Stimulated activated CD4-positive, alpha-beta T cell treated with anti-CD3 and anti-CD28 coated beads, Interleukin-15, amount 100 ng/mL, for 1 hour (primary cell): ENCODE data around the gene CC2D2A.

Experiments used
- DNase-seq, 2 donors: peaks; one replicate each; pipeline ENCODE4 v3.0.0-alpha.2; 2020; ENCODE audit warnings: low read depth in 1 of 2, low spot score in 1 of 2

CC2D2A gene

GRCh38 chr4:15459706-15460105 lies 10.0 kb upstream of the CC2D2A start:
- no peak for DNase-seq

GRCh38 chr4:15466596-15466995 lies 3.1 kb upstream of the CC2D2A start:
- no peak for DNase-seq

DNA sequence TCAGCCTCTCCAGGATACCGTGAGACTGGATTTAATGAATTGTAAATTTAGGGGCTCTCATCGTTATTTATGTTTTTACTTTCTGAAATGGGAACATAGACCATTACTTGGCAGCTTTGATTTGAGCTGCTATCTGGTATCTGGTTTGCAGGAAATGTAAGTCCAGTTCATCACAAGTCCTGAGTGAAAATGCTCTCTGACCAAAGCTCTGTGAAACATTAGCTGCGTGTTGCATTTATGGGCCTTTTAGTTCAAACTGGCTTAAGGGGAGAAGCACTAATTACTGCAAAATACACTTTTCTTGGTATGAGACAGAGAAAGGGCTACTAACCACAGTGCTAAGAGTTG lies 420 bp downstream of the CC2D2A start:
- DNase-seq = no peak

DNA sequence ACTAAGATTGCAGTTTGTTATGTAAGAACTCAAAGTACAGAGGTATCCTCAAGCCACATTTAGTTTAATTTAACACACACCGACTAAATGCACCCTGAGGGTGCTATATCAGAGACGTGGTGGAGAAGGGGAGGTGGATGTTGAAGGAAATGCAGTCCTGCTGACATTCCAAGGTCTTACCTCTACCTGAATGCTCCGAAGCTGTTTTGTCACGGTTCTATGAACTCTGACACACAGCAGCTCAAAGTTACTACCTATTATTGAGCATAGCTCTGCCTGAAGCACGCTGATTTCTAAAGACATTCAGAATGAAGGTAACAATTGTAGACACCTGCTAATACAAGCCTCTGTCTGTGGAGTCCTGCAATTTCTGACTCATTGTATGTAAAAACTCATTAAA lies 6.7 kb downstream of the CC2D2A start:
- no peak for DNase-seq

DNA sequence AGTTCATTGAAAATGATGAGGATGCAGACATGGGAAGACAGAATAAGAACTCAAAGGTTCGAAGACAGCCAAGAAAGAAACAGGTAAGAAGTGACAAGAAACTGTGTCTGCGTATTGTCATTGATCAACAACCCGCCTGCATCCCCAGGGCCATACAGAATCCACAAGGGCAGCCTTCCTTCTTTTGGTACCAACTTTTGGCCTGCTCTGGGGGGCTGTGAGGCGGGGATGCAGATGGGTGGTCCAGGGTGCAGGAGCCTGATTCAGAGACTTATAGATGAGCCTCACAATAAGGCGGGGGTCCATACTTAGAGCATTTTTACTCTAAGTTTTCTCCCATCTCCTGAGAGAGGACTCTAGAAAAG lies 9.0 kb downstream of the CC2D2A start:
- DNase-seq = no peak

- no peak for DNase-seq
These were observed 9.6 kb downstream of the CC2D2A start for GRCh38 chr4:15479089-15479912.

DNA sequence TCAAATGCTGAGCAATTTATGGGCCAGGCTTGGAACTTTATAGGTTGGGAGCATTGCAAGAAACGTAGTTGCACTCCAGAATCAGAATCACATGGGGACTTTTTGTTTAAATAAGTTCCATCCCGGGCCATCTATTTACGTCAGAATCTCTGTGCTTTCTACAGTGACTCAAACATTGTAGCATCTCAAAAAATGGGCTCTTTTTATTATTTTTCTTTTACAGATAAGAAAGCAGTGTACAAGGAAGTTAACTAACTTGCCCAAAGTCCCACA lies 10.2 kb downstream of the CC2D2A start:
- no peak for DNase-seq

GRCh38 chr4:15481961-15482745 lies 12.5 kb downstream of the CC2D2A start:
- no peak for DNase-seq

DNA sequence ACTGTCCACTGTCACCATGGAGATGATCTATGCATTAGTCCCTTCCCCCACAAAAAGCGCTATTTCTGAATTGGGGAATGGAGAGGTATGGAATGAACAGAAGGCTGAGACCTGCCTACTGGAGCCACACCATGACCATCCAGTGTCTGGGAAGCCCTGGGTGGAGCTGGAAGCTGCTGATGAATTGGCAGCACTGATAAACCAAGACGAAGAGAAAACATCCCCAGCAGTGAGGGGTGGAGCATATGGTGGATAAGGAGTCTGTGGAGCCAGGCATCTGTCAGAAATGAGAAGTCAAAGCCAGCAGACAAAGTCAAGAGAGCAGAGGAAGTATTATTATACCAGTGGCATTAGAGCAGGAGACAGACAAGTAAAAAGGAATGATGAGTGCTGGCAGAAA lies 13.2 kb downstream of the CC2D2A start:
- no peak for DNase-seq

DNA sequence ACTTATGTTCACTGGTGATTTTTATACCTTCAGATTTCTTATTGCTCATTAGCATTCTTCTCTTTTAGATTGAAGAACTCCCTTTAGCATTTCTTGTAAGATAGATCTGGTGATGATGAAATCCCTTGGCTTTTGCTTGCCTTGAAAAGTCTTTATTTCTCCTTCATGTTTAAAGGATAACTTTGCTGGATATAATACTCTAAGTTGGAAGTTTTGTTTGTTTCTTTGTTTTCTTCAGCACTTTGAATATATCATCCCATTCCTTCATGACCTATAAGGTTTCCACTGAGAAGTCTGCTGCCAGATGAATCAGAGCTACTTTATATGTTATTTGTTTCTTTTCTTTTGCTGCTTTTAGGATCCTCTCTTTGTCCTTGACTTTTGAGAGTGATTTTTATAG lies 18.5 kb downstream of the CC2D2A start:
- DNase-seq = no peak

DNA sequence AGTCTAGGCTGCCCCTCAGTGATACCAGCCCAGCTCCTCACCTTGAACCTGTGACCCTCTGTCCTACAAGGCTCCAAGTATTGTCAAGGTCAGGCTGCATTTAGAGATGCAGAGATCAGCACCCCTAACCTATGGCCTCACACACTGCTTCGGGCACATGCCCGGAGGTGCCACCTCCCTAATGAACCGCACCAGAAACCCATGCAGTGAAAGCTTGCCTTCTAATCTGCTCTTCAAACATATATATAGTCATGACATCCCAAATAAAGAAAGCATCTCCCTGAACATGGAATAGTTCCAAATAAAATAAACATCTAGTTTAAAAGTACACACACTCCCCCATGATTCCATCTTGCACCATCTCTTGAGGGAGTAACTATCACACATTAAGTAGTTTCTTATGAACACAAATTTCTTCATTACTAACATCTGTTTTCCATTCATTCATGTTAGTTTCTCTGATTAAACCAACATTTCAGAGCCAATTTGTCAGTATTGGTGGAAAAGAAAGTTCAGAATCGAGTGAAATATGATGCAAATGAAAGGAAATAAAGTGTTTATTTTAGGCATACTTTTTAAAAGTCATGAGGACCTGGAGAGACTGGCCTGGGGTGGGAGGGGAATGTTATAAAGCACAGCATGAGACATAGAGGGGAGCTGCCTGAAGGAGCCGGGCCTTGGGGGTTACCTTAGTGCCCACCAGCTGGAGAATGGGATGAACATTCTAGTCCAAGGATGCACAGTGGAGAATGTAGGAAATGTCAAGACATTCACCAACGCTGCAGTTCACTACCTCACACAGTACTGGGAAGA lies 19.2 kb downstream of the CC2D2A start:
- DNase-seq = no peak

DNA sequence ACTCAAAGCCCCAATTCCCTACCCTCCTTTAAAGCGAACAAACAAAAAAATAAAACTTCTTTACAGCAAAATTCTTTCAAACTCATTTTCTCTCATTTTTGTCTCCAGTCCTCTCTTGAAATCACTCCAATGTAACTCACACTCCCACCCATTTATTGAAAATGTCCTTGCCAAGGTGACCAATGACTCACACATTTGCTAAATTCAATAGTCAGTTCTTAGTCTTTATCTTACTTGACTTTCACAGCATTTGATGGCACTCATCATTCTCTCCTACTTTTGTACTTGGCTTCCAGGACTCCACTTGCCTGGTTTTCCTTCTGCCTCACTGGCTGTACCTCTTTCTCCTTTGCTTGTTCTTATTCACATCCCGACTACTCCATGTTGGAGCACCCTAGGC lies 19.9 kb downstream of the CC2D2A start:
- DNase-seq = no peak

GRCh38 chr4:15493411-15493810 lies 23.7 kb downstream of the CC2D2A start:
- no peak for DNase-seq

- no peak for DNase-seq
These were observed 25.9 kb downstream of the CC2D2A start for GRCh38 chr4:15495621-15496020.

GRCh38 chr4:15498356-15498755 lies 28.7 kb downstream of the CC2D2A start:
- no peak for DNase-seq

DNA sequence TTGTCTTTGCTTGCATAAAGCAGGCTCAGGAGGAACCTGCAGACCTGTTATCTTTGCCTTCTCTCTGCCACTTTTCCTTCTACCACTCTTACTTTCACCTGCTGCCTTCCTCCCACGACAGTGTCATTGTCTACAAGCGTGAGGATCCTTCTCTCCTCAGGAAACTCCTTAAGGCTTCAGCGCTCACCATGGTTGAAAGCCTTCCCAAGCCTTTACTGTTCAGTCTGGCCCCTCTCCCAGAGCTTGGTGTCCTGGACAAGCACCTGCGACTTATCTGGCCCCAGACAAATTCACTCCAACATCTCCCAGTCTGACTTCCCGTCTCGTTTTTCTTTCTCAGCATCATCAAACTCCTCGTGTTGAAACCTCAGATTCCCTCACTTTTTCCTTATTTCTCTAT lies 31.0 kb downstream of the CC2D2A start:
- DNase-seq = no peak

DNA sequence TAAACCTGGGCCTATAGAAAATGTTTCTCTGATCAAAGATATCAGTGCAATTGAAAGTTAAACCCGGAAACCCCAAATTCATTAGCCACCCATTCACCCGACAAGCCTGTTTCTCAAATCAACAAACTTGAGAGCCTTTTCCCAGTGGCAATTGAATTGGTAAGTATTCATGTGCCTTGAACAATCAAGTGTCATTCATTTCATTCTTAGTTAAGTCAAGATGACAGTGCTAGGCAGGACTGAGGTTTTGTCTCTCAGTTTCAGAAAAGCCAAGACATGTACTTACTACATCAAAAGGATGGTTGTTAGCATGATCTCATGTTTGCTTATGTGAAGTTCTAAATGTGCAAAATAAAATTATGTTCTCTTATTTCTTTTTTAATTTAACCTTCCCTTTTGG lies 32.3 kb downstream of the CC2D2A start:
- DNase-seq = no peak

- no peak for DNase-seq
These were observed 32.7 kb downstream of the CC2D2A start for GRCh38 chr4:15502384-15502783.

DNA sequence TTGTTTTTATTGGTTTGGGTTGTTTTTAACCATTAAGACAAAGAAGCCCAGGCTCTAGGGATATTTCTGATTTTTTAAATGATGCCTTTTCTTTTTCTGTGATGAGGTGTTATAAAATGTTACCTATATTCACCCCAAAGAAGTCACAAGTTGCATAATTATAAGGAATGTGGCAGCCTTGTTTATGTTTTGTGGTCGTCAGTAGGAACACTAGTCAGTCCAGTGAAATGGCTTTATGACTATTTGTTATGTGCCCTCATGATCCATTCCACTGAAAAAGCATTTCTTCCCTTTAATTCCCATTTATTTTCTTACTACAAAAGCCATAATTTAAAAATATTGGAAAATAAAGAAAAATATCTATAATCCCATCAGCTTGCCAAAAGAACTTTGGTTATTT lies 34.4 kb downstream of the CC2D2A start:
- no peak for DNase-seq

DNA sequence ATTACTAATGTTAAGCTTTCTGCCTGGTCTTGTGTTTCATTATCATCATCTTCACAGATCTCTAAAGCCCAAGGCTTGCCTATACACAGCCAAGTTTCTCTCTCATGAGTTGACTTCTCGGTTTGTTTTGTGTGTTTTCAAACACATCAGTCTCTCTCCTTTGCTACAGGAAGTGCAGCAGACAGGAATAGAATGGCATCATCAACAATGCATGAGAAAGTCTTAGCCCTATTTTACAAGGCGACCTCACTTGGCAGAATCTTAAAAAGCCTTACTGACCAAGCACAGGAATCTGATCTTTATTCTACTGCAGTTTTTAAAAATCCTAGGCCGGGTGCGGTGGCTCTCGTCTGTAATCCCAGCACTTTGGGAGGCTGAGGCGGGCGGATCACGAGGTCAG lies 36.8 kb downstream of the CC2D2A start:
- DNase-seq = no peak

GRCh38 chr4:15507679-15508078 lies 38.0 kb downstream of the CC2D2A start:
- no peak for DNase-seq

- no peak for DNase-seq
These were observed 41.3 kb downstream of the CC2D2A start for GRCh38 chr4:15510961-15511360.
